Vagina (tissue), 2 donors: ENCODE results near the gene C1QL2.

Source experiments
- POLR2A ChIP-seq, 2 donors: fragments of 450-650 bp; IDR thresholded peaks; one replicate each; pipeline ENCODE4 v1.6.1; 2017; ENCODE audit warnings: antibody characterized with exemption in 2 of 2, mild to moderate bottlenecking in 2 of 2, moderate library complexity in 2 of 2
- POLR2AphosphoS5 ChIP-seq, 2 donors: sonication (generic); formaldehyde crosslinking; IDR thresholded peaks; one replicate each; pipeline ENCODE4 v1.9.0; 2017; ENCODE audit warnings: antibody characterized with exemption in 2 of 2, mild to moderate bottlenecking in 2 of 2, low read depth in 1 of 2; ENCODE audit not compliant: insufficient read depth in 1 of 2
- TF ChIP-seq, protein P1 (sequence below), 3 experiments: fragments of 450-650 bp in 2 of 3; fragments of 200-600 bp in 1 of 3; sonication (generic) in 1 of 3; IDR thresholded peaks; one replicate each; pipeline ENCODE4 v1.5.1; 2017 to 2019; ENCODE audit warnings: antibody characterized with exemption in 3 of 3, mild to moderate bottlenecking in 2 of 3, moderate library complexity in 2 of 3

GRCh38 chr2:119196301-119197125 lies 38.0 kb upstream of the C1QL2 start:
- TF ChIP-seq, protein P1, sequence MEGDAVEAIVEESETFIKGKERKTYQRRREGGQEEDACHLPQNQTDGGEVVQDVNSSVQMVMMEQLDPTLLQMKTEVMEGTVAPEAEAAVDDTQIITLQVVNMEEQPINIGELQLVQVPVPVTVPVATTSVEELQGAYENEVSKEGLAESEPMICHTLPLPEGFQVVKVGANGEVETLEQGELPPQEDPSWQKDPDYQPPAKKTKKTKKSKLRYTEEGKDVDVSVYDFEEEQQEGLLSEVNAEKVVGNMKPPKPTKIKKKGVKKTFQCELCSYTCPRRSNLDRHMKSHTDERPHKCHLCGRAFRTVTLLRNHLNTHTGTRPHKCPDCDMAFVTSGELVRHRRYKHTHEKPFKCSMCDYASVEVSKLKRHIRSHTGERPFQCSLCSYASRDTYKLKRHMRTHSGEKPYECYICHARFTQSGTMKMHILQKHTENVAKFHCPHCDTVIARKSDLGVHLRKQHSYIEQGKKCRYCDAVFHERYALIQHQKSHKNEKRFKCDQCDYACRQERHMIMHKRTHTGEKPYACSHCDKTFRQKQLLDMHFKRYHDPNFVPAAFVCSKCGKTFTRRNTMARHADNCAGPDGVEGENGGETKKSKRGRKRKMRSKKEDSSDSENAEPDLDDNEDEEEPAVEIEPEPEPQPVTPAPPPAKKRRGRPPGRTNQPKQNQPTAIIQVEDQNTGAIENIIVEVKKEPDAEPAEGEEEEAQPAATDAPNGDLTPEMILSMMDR (IDR thresholded peaks at IDR 0.05), result no peak
- TF ChIP-seq POLR2A (IDR thresholded peaks at IDR 0.05) (no peak), POLR2AphosphoS5 (IDR thresholded peaks at IDR 0.05; ENCODE audit: insufficient read depth in 1 of 2, low read depth in 1 of 2) (no peak)
